ENCODE measurements around the gene IRF4. TPM values are rescaled to one million over a fixed set of nuclear protein-coding genes. Genes with fewer than 3 reads are reported as not detected.

The IRF4 gene
- total and polyA plus RNA-seq, 2 donors (not counting 3 experiments of a cell fraction or from before 2014, with no cell fraction given): not detected

Other genes with a start within 250 kb of the IRF4 start
- 32.6 and 33.9 TPM in 2 replicates for gene DUSP22, start 99.3 kb upstream of the IRF4 start, total RNA-seq
- gene DUSP22, start 99.3 kb upstream of the IRF4 start, polyA plus RNA-seq: 16.1 and 23.2 TPM in 2 replicates